NCI-H2196 treated with DMSO at 0.1 percent for 48 hours (cell line): ENCODE data around the gene HDAC10.
"Not testable (repeated sequence)": the region's sequence is repeated elsewhere in the genome, so short reads cannot be mapped to it uniquely, and the experiment has no call there.

ENCODE experiments used
- DNase-seq: peaks from one replicate; lab custom pipeline; 2025; ENCODE audit not compliant: unreplicated experiment; lab: John Stamatoyannopoulos, UW

The HDAC10 gene

GRCh38 chr22:50285568-50286229 lies 34.6 kb upstream of the HDAC10 start:
- no peak for DNase-seq

DNA sequence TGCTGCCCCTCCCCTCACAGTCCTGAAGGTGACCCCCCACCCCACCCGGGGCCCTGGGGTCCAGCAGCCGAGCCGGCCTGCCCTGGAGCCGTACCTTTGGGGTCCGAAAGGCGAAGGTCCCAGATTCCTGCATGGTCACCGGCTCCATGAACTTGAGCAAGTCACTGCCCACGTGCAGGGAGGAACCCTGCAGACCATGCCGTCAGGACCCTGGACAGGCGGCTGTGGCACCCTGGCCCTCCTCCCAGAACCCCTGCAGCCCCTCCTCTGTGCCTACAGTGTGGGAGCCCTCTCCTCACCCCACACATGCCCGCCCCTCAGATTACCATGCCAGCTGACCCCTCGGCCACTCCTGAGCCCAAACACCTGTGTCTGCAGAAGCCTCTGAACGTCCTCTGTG lies 33.4 kb upstream of the HDAC10 start:
- no peak for DNase-seq

- no peak for DNase-seq
Observed at GRCh38 chr22:50283821-50284220, 32.8 kb upstream of the HDAC10 start.

DNA sequence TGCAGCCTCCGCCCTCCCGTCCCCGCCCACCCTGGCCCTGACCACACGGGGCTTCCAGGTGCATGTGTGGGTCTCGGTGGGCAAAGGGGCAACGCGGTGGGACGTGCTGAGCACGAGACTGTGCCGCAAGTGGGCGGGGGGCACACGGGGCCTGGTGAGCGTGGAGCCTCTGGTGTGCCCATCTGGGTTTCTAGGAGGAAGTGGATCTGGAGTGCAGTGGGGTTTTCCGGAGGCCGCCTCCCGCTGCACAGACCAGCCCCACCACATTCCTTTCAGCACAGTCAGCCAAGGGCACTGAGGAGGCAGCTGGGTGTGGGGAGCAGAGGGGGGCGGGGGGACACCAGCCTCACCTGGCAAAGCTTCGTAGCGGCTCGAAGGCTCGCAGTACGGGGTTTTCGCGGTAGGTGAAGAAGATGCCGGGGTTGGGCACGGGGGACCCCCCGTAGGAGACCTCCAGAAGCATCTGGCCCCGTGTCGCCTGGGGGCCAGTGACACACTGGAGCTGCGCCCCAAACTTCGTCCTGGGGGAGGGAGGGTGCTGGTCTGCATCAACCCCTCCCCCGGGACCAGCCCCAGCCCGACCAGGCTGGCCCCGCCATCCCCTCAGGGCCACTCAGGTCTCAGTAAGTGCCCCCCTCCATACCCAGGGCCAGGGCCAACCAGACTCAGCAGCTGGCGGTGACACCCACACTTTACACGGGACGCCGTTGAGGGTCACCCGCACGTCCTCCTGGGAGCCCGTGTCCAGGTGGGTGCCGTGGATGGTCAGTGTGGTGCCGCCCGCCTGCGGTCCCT lies 31.5 kb upstream of the HDAC10 start:
- no peak for DNase-seq

DNA sequence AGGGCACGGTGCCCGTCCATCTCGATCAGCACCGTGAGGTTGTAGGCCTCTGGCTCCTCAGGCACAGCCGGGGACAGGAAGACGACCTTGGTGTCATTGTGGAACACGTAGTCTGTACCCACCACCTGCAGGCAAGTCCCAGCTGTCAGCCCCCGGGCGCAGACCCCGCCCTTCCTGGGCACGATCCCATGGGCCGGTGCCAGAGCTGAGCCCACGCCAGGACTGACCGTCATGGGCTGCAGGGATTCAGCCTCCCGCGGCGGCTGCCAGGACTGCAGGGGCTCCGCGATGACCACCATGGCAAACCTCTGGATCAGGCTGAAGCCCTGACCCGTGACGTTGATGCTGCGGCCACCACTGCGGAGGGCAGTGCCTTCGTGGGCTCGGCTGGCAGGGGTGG lies 30.9 kb upstream of the HDAC10 start:
- DNase-seq: no peak

- no peak for DNase-seq
Observed at GRCh38 chr22:50281384-50281760, 30.3 kb upstream of the HDAC10 start.

GRCh38 chr22:50280708-50281383 lies 29.8 kb upstream of the HDAC10 start:
- no peak for DNase-seq

DNA sequence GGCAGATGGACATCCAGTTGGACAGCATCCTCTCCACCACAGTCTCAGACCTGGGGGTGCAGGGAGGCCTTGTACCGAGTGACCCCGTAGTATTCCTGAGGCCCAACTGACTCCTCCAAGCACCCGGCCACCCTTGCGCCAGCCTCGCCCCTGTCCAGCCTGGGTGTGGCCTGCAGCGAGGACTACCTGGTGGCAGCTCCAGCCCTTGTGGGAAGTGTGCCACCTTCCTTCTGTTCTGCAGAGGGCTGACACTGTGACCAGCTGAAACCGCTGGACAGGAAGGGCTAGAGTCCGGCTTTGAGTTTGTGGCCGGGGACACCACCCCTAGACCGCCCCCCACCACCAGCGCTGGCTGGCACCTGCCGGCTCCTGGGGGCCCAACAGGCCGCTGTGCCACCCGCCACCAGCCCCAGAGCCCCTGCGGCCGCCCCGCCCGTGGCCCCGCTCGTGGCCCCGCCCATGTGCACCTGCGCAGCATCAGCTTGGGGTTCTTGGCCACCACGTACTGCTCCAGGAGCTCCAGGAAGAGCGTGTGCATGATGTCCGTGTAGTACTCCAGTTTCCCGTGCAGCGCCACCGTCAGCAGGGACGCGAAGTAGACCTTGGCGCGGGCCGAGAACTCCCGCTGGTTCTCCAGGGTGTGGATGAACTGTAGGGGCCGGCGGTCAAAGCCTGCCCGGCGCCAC lies 29.1 kb upstream of the HDAC10 start:
- no peak for DNase-seq

GRCh38 chr22:50278956-50279619 lies 28.0 kb upstream of the HDAC10 start:
- DNase-seq: no peak

DNA sequence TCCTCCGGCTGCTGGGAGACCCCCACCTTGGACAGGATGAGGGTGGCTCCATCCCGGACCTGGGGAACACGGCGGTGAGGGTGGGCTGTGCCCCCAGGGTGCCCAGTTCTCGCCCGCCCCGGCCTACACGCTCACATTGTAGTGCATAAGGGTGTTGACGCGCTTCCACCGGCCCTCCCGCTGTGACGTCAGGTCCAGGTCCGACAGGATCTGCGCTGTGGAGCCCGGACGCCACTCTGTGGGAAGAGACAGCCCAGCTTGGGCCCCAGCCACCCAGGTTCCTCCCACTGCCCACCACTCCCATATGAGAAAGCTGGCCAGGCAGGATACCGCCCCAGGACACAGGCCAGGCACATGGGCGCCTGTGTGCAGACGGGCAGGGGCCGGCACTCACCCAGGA lies 27.4 kb upstream of the HDAC10 start:
- no peak for DNase-seq

GRCh38 chr22:50277761-50278160 lies 26.7 kb upstream of the HDAC10 start:
- DNase-seq: no peak

GRCh38 chr22:50276143-50276542 lies 25.1 kb upstream of the HDAC10 start:
- no peak for DNase-seq

- no peak for DNase-seq
Observed at GRCh38 chr22:50275181-50276055, 24.4 kb upstream of the HDAC10 start.

- no peak for DNase-seq
Observed at GRCh38 chr22:50274771-50275170, 23.7 kb upstream of the HDAC10 start.

DNA sequence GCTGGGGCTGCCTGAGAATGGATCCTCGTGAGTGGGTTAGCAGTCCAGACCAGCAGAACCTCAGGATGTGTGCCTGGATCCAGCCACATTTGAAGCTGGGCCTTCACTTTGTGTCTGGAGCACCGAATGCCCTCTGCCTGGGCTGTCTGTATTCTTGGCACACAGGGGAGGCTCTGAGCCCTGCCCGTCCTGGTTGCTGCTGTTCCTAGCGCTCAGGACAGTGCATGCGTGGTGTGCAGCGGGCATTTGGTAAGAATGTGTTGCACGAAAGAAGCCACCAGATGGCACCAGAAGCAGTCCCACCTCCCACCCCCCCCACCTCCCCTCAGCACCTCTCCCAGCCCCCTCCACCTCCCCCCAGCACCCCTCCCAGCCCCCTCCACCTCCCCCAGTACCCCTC lies 23.2 kb upstream of the HDAC10 start:
- peak; percentile 12 for DNase-seq

DNA sequence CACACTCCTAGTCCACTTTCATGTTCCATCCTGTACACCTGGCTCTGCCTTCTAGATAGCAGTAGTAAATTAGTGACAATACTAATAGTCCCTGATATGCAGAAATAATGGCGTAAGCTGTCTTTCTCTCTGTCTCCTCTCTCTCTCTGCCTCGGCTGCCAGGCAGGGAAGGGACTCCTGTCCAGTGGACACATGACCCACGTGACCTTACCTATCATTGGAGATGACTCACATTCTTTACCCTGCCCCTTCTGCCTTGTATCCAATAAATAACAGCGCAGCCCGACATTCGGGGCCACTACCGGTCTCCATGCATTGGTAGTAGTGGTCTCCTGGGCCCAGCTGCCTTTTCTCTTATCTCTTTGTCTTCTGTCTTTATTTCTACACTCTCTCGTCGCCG lies 22.7 kb upstream of the HDAC10 start:
- not testable (repeated sequence) for DNase-seq

DNA sequence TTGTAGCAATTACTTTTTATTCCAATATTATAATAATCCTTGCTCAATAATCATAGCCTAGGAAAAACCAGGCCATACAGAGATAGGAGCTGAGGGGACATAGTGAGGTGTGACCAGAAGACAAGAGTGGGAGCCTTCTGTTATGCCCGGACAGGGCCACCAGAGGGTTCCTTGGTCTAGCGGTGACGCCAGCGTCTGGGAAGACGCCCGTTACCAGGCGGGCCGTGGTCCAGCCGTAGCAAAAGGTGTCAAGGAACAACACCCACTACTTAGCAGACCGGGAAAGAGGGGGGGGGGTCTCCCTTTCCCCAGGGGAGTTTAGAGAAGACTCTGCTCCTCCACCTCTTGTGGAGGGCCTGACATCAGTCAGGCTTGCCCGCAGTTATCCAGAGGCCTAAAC lies 22.3 kb upstream of the HDAC10 start:
- DNase-seq: not testable (repeated sequence)

- no peak for DNase-seq
Observed at GRCh38 chr22:50272044-50272802, 21.2 kb upstream of the HDAC10 start.

DNA sequence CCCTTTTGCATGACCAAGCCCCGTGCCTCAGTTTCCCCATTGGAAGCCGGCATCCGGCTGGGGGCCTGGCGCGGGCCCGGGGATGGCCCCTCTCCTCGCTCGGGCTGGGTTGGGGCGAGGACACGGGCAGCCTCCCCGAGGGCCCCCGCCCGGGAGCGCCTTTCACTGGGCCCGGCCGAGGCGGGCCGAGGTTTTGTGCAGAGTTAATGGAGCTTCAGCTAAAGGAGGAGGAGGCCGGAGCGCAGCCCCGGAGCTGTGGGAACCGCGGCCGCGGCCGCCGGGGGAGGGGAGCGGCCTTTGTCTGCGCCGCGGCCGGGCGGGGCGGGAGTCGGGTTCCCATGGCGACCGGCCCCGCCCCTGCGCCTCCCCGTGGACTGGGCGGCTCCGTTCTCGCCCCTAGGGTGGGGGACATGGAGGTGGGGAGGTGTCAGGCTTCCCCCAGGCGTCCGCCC lies 20.5 kb upstream of the HDAC10 start:
- peak; percentile 10 for DNase-seq
